GM21423 (cell line): ENCODE measurements around the gene TRIM52.
"Not testable (repeated sequence)": the region's sequence is repeated elsewhere in the genome, so short reads cannot be mapped to it uniquely, and the experiment has no call there.

ENCODE experiments used
- ATAC-seq: cut with Tn5 transposase; IDR thresholded peaks from one replicate; pipeline ENCODE4 v1.9.1; 2021; ENCODE audit warnings: mild to moderate bottlenecking, moderate library complexity; ENCODE audit not compliant: unreplicated experiment

Gene TRIM52

GRCh38 chr5:181260720-181261319 is at the start of gene TRIM52:
Gene TRIM52, minus strand, starts transcription at chr5:181261143. Its CDS starts 330 bp downstream, at chr5:181260813.
- ATAC-seq: peak; percentile 80

DNA sequence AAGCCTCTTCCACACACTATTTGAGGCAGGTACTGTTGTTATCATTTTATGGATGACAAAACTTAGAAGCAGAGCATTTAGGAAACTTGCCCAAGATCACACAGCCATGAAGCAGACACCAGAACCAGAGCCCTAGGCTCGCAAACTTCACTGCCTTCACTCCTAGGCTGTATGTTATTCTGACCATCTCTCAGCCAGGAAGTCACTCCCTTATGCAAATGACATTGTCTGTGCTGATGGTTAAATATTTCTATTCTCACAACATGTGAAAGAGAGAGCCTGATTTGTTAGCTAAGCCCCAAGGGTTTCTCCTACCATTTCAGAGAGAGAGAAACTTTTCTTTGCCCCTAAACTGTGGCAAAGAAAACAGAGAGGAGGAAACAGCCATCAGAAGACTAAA is 26.4 kb upstream of the TRIM52 start:
- ATAC-seq: peak; percentile 69

GRCh38 chr5:181285962-181286705 is 25.2 kb upstream of the TRIM52 start:
- not testable (repeated sequence) for ATAC-seq

DNA sequence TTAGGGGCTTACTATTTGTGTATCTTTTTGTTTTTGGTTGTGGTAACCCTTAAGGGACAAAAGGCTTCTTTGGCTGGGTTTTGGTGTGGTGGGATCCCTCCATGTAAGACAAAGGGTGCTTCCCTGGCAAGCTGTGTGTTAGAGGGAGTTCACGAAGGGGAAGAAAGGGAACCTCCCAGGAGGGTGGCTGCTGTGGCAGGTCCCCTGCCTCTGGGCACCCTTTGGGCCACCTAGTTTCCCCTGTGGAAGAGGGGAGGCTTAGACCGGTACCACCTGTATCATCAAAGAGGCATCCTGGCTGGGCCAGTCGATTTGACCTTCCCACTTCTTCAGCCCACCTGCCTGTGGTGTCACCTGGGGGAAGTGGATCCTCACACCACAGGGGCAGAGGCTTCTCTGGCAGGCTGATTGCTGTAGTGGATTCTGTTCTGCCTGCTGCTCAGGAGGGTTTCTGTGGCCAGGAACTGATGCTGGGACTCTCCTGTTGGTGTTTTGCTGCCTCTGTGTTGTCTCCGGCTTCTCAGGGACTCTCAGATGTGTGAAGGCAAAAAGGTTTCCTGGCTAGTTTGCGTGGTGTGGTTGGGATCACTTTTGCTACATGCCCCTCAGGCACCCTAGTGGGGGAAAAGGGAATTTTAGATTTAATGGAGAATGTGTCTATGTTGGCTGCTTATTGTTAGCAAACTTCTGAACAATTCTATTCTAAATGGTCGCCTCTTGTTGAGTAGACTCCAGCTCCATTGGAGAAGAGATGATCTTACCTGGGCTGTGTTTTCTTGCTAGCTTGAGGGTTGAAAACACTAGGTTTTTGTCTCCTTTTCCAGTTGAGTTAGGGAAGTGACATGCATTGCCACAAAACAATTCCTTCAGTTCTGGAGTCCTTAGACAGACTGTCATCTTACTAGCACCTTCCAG is 23.2 kb upstream of the TRIM52 start:
- ATAC-seq: not testable (repeated sequence)

DNA sequence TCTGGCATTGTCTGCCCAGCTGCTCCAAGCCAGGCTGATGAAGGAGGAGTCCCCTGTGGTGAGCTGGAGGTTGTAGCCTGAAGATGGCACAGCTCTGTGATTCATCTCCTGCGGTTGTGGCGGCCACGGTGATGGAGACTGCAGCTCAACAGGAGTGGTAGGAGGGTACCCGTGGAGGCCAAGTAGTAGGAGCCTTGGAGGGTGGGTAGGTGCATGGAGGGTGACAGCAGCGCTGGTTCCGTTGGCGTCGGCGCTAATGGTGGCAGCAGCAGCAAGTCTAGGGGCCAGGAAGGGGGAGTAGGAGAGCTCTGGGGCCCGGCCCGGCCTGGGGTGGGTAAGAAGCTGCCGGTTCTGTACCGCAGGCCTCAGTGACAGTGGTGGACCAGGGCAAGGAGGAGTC is 22.4 kb upstream of the TRIM52 start:
- no peak for ATAC-seq

- ATAC-seq: no peak
Observed at GRCh38 chr5:181282874-181283273, 21.9 kb upstream of the TRIM52 start.

GRCh38 chr5:181282415-181282814 is 21.5 kb upstream of the TRIM52 start:
- not testable (repeated sequence) for ATAC-seq

DNA sequence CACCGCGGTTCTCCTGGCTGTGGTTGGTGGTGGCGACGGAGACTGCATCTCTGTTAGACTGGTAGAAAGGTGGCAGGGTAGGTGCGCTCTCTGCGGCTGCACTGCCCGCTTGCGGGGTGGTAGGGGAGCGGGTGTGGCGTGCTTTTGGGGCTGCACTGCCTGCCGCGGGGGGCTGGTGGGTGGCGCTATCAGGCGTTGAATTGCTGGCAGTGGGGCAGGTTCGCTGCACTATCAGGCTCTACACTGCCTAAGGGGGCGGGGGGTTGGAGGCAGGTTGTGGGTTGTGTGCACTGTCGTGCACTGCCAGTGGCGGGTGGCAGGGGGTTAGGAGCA is 21.0 kb upstream of the TRIM52 start:
- no peak for ATAC-seq

DNA sequence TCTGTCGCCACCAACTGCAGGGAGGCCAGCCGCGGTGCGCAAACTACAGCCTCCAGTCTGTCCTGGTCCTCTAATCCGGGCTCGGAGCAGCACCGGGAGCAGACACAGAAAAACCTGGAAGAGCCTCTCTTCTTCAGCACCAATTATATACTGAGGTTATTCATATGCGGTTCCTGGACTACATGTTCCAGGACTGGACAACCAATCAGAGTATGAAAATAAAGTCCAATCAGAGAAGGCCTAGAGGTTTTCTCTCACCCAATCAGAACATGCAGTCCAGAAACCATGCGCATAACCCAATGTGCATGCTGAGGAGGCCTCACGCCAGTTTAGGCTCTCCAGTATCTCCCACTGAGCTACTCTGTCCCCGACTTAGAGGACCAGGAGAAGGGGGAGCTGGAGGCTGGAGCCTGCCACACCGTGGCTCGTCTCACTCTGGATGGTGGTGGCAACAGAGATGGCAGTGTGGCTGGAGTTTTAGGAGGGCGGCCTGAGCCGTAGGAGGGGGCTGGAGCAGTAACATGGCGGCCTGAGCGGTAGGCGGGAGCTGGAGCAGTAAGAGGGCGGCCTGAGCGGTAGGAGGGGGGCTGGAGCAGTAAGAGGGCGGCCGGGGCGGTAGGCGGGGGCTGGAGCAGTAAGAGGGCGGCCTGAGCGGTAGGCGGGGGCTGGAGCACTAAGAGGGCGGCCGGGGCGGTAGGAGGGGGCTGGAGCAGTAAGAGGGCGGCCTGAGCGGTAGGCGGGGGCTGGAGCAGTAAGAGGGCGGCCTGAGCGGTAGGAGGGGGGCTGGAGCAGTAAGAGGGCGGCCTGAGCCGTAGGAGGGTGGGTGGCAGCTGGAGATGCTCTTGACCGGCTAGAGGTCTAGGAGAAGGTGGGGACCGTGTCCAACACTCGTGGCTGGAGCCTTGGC is 20.4 kb upstream of the TRIM52 start:
- ATAC-seq: no peak

GRCh38 chr5:181280251-181280762 is 19.4 kb upstream of the TRIM52 start:
- ATAC-seq: no peak

- not testable (repeated sequence) for ATAC-seq
Observed at GRCh38 chr5:181273433-181273744, 12.4 kb upstream of the TRIM52 start.

- no peak for ATAC-seq
Observed at GRCh38 chr5:181271081-181271480, 10.1 kb upstream of the TRIM52 start.

- not testable (repeated sequence) for ATAC-seq
Observed at GRCh38 chr5:181267907-181268306, 7.0 kb upstream of the TRIM52 start.

DNA sequence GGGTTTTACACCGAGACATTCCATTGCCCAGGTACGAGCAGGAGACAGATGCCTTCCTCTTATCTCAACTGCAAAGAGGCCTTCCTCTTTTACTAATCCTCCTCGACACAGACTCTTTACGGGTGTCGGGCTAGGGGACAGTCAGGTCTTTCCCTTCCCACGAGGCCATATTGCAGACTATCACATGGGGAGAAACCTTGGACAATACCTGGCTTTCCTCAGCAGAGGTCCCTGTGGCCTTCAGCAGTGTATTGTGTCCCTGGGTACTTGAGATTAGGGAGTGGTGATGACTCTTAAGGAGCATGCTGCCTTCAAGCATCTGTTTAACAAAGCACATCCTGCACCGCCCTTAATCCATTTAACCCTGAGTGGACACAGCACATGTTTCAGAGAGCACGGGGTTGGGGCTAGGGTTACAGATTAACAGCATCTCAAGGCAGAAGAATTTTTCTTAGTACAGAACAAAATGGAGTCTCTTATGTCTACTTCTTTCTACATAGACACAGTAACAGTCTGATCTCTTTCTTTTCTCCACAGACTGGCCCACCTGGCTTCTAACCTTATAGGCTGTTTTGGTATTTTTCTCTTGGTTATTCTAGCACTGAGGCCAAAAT is 6.5 kb upstream of the TRIM52 start:
- not testable (repeated sequence) for ATAC-seq

- no peak for ATAC-seq
Observed at GRCh38 chr5:181265092-181265671, 4.2 kb upstream of the TRIM52 start.

GRCh38 chr5:181263633-181264032 is 2.7 kb upstream of the TRIM52 start:
- ATAC-seq: no peak

DNA sequence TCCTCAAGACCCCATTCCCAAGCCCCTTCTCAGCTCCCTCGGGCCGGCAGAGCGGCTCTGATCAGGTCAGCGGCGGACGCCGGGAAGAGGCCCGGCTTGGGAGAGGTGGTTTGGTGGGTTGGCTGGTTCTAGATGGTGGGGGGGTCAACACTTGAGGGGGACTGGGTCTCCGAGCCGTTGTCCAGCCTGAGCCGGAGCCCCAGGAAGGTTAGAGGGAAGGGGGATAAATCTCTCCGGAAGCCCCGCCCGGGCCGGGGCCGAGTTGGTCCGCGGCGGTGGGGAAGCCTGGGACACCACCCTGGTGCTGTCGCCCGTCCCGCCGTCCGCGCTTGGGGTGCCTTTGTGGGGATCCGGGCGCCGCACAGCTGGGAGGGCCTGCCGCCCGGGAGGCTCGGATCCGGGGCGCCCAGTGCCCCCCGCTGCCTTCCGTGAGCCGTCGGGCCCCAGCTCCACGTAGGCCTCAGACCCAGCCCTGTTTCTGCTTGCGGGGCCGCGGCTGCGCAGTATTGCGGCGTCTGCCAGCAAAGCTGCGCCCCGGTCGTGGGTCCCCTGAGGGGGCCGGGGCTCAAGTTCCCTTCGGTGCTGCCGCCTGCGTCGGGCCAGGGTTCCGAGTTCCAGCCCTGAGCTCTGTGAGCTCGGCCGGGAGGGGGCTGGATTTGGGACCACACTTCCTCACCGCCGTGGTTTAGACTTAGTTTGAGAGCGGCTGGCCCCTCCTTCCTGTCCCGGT is 542 bp upstream of the TRIM52 start:
- ATAC-seq: peak; percentile 57

GRCh38 chr5:181259974-181260719 is 796 bp downstream of the TRIM52 start:
- no peak for ATAC-seq
